NCI-H345 treated with DMSO at 0.1 percent for 48 hours (cell line): Measurements from ENCODE around the gene CNIH2.
A peak's percentile ranks its signal among the peaks of the same experiment; 100 is the strongest.
"Not testable (repeated sequence)": the region's sequence is repeated elsewhere in the genome, so short reads cannot be mapped to it uniquely, and the experiment has no call there.

Experiments
- DNase-seq: peaks from one replicate; lab custom pipeline; 2025; ENCODE audit not compliant: unreplicated experiment; lab: John Stamatoyannopoulos, UW

CNIH2 gene

GRCh38 chr11:66289548-66290329, 11.8 kb downstream of the CNIH2 start:
- DNase-seq, result peak; percentile 58

- DNase-seq, result no peak
Observed at GRCh38 chr11:66290330-66290621, 12.3 kb downstream of the CNIH2 start.

GRCh38 chr11:66291303-66291705, 13.3 kb downstream of the CNIH2 start:
- DNase-seq, result no peak

GRCh38 chr11:66291706-66292542, 13.9 kb downstream of the CNIH2 start, which contains the start of gene TMEM151A:
TMEM151A (plus strand) TSS chr11:66291894; CDS start chr11:66292014, 120 bp downstream.
- no peak for DNase-seq

GRCh38 chr11:66292543-66293332, 14.8 kb downstream of the CNIH2 start:
- DNase-seq, result no peak

GRCh38 chr11:66293352-66293751, 15.4 kb downstream of the CNIH2 start:
- DNase-seq, result no peak

GRCh38 chr11:66293777-66294625, 16.0 kb downstream of the CNIH2 start:
- no peak for DNase-seq

GRCh38 chr11:66294626-66295620, 16.9 kb downstream of the CNIH2 start:
- DNase-seq, result no peak

- DNase-seq, result no peak
Observed at GRCh38 chr11:66297610-66298009, 19.6 kb downstream of the CNIH2 start.

- DNase-seq, result no peak
Observed at GRCh38 chr11:66299186-66299585, 21.2 kb downstream of the CNIH2 start.

- DNase-seq, result no peak
Observed at GRCh38 chr11:66302656-66303055, 24.7 kb downstream of the CNIH2 start.

- DNase-seq, result no peak
Observed at GRCh38 chr11:66309475-66309874, 31.5 kb downstream of the CNIH2 start.

- no peak for DNase-seq
Observed at GRCh38 chr11:66310324-66310723, 32.3 kb downstream of the CNIH2 start.

- not testable (repeated sequence) for DNase-seq
Observed at GRCh38 chr11:66310803-66311440, 32.9 kb downstream of the CNIH2 start.

- DNase-seq, result no peak
Observed at GRCh38 chr11:66311470-66311964, 33.5 kb downstream of the CNIH2 start.

GRCh38 chr11:66311965-66312548, 34.1 kb downstream of the CNIH2 start:
- peak; percentile 94 for DNase-seq

GRCh38 chr11:66312549-66313320, 34.8 kb downstream of the CNIH2 start:
- peak; percentile 95 for DNase-seq
